IgD-negative memory B cell (primary cell): ENCODE data around the gene ABCG8. TPM values are rescaled to one million over a fixed set of nuclear protein-coding genes. Genes with fewer than 3 reads are reported as not detected.

ENCODE experiments used
- H3K27ac Mint-ChIP-seq, 3 donors: one replicate each; pipeline ENCODE4 v1.8.0; 2020 to 2022; ENCODE audit warnings: mild to moderate bottlenecking in 3 of 3, mixed read lengths in 3 of 3, moderate library complexity in 1 of 3
- H3K27me3 Mint-ChIP-seq: one replicate; pipeline ENCODE4 v1.8.0; 2021; ENCODE audit warnings: mixed read lengths
- H3K36me3 Mint-ChIP-seq: one replicate; pipeline ENCODE4 v1.8.0; 2020; ENCODE audit warnings: mild to moderate bottlenecking, mixed read lengths
- H3K4me1 Mint-ChIP-seq, 3 donors: one replicate each; pipeline ENCODE4 v1.8.0; 2020 to 2022; ENCODE audit warnings: mixed read lengths in 3 of 3, mild to moderate bottlenecking in 1 of 3
- H3K4me3 Mint-ChIP-seq, 4 donors: one replicate each; pipeline ENCODE4 v1.8.0; 2020 to 2022; ENCODE audit warnings: mild to moderate bottlenecking in 4 of 4, mixed read lengths in 4 of 4, moderate library complexity in 3 of 4
- H3K9me3 Mint-ChIP-seq, 3 donors: one replicate each; pipeline ENCODE4 v1.8.0; 2020 to 2021; ENCODE audit warnings: mixed read lengths in 3 of 3, mild to moderate bottlenecking in 1 of 3
- polyA plus RNA-seq: library from polyadenylated mRNA; unstranded; fragments of 300-500 nt; fragmentation: Illumina TruSeq; gene quantifications from one replicate; pipeline ENCODE4 v1.2.3, GENCODE V29; 2021

Gene ABCG8
- polyA plus RNA-seq, result not detected

DNA sequence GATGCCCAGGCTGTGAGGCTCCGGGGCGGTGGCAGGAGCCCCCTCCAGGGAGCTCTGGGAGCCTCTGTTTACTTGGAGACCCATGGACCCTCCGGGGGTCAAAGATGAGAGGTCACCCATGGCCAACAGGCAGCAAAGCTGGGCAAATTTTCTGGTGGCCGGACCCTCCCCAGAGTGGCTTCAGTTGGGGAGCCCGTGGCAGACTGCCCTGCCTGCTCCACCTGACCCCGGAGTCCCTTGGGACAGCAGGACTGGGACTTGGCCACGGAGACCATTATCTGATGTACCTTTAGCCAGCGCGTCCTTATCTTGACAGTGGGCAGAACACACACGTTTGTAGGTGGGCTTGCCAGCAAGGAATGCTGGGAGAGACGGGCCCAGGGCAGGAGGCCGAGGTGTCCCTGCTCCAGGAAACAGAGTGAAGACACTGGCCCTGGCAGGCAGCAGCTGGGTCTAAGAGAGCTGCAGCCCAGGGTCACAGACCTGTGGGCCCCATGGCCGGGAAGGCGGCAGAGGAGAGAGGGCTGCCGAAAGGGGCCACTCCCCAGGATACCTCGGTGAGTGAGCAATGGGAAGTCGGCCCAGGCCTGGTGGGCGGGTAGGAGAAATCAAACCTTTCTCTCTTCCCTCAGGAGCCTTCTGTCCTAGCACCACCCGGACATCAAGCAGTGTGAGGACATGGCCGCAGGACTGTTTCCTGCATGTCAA lies at the start of gene ABCG8, which contains the start of gene ABCG5:
TSS of gene ABCG8 (plus strand) at position 412 of the 708 bp plus-strand sequence. CDS start at position 495, 83 bp downstream.
TSS of gene ABCG5 (minus strand) at position 280 of the 708 bp plus-strand sequence. CDS start at position 120, 160 bp downstream.
- no peaks in the 10 kb centered on the region for H3K9me3 Mint-ChIP-seq

GRCh38 chr2:43790147-43790546 lies 48.6 kb upstream of the ABCG8 start:
- no peak overlapping the region for H3K4me3 Mint-ChIP-seq
- H3K27ac Mint-ChIP-seq, result peak overlapping the region in 1 of 3 donors; percentile 18
- no peaks in the 10 kb centered on the region for H3K4me1 Mint-ChIP-seq
- no peaks in the 10 kb centered on the region for H3K27me3 Mint-ChIP-seq
- H3K36me3 Mint-ChIP-seq, result peaks cover 7% of the 10 kb centered on the region
- no peaks in the 10 kb centered on the region for H3K9me3 Mint-ChIP-seq

More for the DNA sequence above, at the start of gene ABCG8, which contains the start of gene ABCG5:
- Mint-ChIP-seq H3K4me3 (no peak within 1 kb of the TSS), H3K4me1 (no peaks in the 10 kb centered on the region), H3K36me3 (no peaks in the 10 kb centered on the region), H3K27ac (no peak within 1 kb of the TSS), H3K27me3 (peaks cover 7% of the 10 kb centered on the region)

DNA sequence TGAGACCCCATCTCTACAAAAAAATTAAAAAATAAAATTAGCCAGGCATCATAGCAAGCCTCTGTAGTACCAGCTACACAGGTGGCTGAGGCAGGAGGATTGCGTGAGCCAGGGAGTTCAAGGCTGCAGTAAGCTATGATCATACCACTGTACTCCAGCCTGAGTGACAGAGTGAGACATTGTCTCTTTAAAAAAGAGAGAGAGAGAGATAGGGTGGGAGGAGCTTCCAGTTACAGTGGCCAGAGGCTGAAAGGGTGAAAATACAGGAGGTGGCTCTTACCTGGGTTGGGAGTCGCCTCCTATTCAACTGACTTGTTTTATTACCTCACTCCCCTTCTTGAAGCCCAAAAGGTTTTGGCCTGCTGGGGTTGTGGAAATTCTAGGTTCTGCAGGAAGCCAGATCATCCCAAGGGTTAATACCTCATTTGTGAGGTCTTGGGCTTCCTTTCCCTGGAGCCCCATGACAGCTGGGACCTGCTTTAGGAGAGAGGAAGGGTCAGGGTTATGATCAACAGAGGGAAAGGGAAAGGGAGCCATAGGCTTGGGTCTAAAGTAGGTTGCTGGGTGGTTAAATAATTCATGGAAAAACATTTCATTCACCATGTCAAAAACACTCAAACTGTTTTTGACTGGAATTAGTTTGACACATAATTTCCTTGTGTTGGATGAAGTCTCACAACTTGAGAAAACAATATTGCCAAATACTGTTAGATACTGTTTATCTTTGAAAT lies 47.6 kb upstream of the ABCG8 start:
- Mint-ChIP-seq H3K4me3 (no peak overlapping the region), H3K27me3 (no peaks in the 10 kb centered on the region)

GRCh38 chr2:43792653-43793052 lies 46.1 kb upstream of the ABCG8 start:
- no peaks in the 10 kb centered on the region for H3K4me1 Mint-ChIP-seq
- no peaks in the 10 kb centered on the region for H3K9me3 Mint-ChIP-seq
- H3K4me3 Mint-ChIP-seq, result no peak overlapping the region
- peaks cover 11% of the 10 kb centered on the region for H3K36me3 Mint-ChIP-seq
- H3K27ac Mint-ChIP-seq, result no peak overlapping the region
- H3K27me3 Mint-ChIP-seq, result no peaks in the 10 kb centered on the region

More for the DNA sequence above, 47.6 kb upstream of the ABCG8 start:
- H3K36me3 Mint-ChIP-seq, result peaks cover 11% of the 10 kb centered on the region
- no peak overlapping the region for H3K27ac Mint-ChIP-seq
- no peaks in the 10 kb centered on the region for H3K9me3 Mint-ChIP-seq
- no peaks in the 10 kb centered on the region for H3K4me1 Mint-ChIP-seq

- peaks cover 8% of the 10 kb centered on the region for H3K36me3 Mint-ChIP-seq
- H3K4me1 Mint-ChIP-seq, result no peaks in the 10 kb centered on the region
- no peak overlapping the region for H3K4me3 Mint-ChIP-seq
- H3K27ac Mint-ChIP-seq, result no peak overlapping the region
- H3K9me3 Mint-ChIP-seq, result no peaks in the 10 kb centered on the region
- H3K27me3 Mint-ChIP-seq, result no peaks in the 10 kb centered on the region
Measured at GRCh38 chr2:43794956-43795355, 43.8 kb upstream of the ABCG8 start.

GRCh38 chr2:43796206-43796605 lies 42.6 kb upstream of the ABCG8 start:
- Mint-ChIP-seq H3K4me3 (peak overlapping the region in 1 of 4 donors; percentile 2), H3K36me3 (peaks cover 3% of the 10 kb centered on the region), H3K4me1 (no peaks in the 10 kb centered on the region), H3K27me3 (no peaks in the 10 kb centered on the region), H3K27ac (no peak overlapping the region), H3K9me3 (no peaks in the 10 kb centered on the region)

DNA sequence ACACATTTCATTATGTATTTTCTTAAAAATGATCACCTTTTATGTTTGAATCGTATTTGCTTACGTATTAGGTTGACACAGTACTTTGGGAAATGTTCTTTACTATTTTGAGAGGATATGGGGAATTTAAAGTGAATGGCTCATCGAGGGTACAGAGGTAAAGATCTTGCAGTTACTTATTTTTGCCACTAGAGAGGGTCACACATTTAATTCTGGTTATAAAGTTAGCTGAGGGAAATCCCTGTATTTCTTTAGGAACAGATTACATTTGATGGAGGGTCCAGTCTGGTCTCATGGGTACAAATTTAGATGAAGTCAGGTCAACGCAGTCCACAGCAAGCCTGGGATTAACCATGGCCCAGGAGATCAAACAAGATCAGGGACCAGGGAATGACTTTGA lies 40.5 kb upstream of the ABCG8 start:
- no peaks in the 10 kb centered on the region for H3K4me1 Mint-ChIP-seq
- H3K9me3 Mint-ChIP-seq, result no peaks in the 10 kb centered on the region
- H3K27me3 Mint-ChIP-seq, result no peaks in the 10 kb centered on the region
- H3K27ac Mint-ChIP-seq, result no peak overlapping the region
- H3K4me3 Mint-ChIP-seq, result no peak overlapping the region
- peaks cover 11% of the 10 kb centered on the region for H3K36me3 Mint-ChIP-seq

DNA sequence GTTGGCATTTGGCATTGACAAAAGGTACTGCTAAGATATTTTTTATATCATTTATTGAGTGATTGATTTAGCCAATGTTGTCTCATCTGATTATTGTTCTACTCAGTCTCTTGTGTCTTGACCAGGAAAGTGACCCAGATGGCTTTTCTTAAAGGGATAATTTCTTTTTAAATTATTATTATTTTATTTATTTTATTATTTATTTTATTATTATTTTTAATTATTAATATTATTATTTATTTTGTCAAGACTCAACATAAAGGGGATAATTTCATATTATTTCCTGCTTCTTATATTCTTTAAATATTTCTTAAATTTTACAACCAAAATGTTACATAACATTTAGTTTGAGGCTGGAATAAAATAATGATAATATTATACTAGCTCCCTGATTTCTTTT lies 37.9 kb upstream of the ABCG8 start:
- Mint-ChIP-seq H3K4me1 (no peaks in the 10 kb centered on the region), H3K27ac (no peak overlapping the region)

GRCh38 chr2:43802135-43802534 lies 36.6 kb upstream of the ABCG8 start:
- Mint-ChIP-seq H3K4me3 (no peak overlapping the region), H3K27me3 (no peaks in the 10 kb centered on the region), H3K36me3 (peaks cover 14% of the 10 kb centered on the region), H3K27ac (no peak overlapping the region), H3K9me3 (no peaks in the 10 kb centered on the region), H3K4me1 (no peaks in the 10 kb centered on the region)

More for the DNA sequence above, 37.9 kb upstream of the ABCG8 start:
- Mint-ChIP-seq H3K4me3 (no peak overlapping the region), H3K9me3 (no peaks in the 10 kb centered on the region), H3K27me3 (no peaks in the 10 kb centered on the region), H3K36me3 (peaks cover 15% of the 10 kb centered on the region)

DNA sequence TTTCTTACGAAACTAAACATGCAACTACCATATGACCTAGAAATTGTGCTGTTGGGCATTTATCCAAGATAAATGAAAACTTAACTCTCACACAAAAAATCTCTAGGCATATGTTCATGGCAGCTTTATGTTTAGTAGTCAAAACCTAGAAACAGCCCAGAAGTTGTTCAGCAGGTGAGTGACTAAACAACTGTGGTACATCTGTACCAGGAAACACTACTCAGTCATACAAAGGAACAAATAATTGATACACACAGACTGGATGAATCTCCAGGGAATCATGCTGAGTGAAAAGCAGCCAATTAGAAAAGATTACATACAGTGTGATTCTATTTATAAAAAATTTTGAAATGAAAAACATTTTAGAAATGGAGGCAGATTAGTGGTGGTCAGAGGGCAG lies 35.7 kb upstream of the ABCG8 start:
- Mint-ChIP-seq H3K36me3 (peaks cover 14% of the 10 kb centered on the region), H3K4me3 (no peak overlapping the region), H3K9me3 (no peaks in the 10 kb centered on the region), H3K4me1 (no peaks in the 10 kb centered on the region), H3K27me3 (no peaks in the 10 kb centered on the region), H3K27ac (no peak overlapping the region)

- Mint-ChIP-seq H3K36me3 (peaks cover 14% of the 10 kb centered on the region), H3K27me3 (no peaks in the 10 kb centered on the region), H3K4me3 (no peak overlapping the region), H3K9me3 (no peaks in the 10 kb centered on the region), H3K4me1 (no peaks in the 10 kb centered on the region), H3K27ac (no peak overlapping the region)
Measured at GRCh38 chr2:43806719-43807031, 32.1 kb upstream of the ABCG8 start.

DNA sequence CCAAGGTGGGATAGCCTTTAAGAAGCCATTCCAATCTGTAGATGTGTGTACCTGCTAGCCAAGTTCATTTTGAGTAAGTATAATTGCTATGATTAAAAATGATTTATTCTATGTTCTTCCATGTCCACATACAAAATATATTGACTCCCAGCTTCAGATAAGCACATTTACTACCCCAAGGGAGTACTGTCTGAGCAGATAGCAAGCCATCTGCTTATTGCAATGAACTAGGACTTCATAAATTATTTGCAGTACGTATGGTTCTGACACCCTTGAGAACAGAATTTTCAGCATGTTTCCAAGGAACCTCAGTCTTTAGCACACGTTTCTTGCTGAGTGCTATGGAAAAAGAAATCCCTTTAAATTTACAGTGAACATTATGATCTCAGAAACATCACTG lies 28.3 kb upstream of the ABCG8 start:
- no peak overlapping the region for H3K27ac Mint-ChIP-seq
- no peaks in the 10 kb centered on the region for H3K27me3 Mint-ChIP-seq
- H3K4me3 Mint-ChIP-seq, result no peak overlapping the region
- no peaks in the 10 kb centered on the region for H3K4me1 Mint-ChIP-seq
- no peaks in the 10 kb centered on the region for H3K9me3 Mint-ChIP-seq
- H3K36me3 Mint-ChIP-seq, result peaks cover 1% of the 10 kb centered on the region

DNA sequence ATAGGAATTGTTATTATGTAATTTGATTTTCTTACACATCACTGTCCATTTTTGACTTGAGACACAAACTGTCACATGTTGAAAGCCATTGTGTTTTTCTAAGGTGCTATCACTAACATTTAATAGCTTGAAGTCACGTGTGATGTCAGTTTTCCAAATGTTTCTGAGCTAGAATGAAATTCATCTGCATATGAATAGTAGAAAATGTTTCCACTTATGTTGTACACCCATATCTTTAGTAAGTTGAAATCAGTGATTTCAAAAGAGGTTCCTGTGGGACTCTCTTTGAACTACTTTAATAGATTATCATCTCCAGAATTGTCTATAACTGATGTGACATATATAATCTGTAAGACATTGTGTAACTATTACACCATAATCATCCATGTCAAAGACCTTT lies 27.9 kb upstream of the ABCG8 start:
- H3K4me3 Mint-ChIP-seq, result no peak overlapping the region
- peaks cover under 1% of the 10 kb centered on the region for H3K36me3 Mint-ChIP-seq
- no peak overlapping the region for H3K27ac Mint-ChIP-seq
- no peaks in the 10 kb centered on the region for H3K9me3 Mint-ChIP-seq
- no peaks in the 10 kb centered on the region for H3K27me3 Mint-ChIP-seq
- no peaks in the 10 kb centered on the region for H3K4me1 Mint-ChIP-seq

DNA sequence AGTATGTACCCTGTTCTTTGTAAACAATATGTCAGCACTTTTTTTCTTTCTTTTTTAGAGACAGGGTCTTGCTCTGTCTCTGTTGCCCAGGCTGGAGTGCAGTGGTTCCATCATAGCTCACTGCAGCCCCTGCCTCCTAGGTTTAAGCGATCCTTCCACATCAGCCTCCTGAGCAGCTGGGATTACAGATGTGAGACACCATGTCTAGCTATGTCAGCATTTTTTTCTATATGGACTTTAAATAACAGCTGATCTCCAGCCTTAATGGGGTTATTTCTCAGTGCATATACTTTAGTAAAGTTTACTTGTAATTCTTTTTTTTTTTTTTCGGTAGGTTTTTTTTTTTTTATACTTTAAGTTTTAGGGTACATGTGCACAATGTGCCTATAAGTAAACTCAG lies 26.8 kb upstream of the ABCG8 start:
- H3K9me3 Mint-ChIP-seq, result no peaks in the 10 kb centered on the region
- no peaks in the 10 kb centered on the region for H3K27me3 Mint-ChIP-seq
- H3K4me1 Mint-ChIP-seq, result no peaks in the 10 kb centered on the region
- no peak overlapping the region for H3K4me3 Mint-ChIP-seq
- H3K36me3 Mint-ChIP-seq, result peaks cover 5% of the 10 kb centered on the region
- no peak overlapping the region for H3K27ac Mint-ChIP-seq

- H3K9me3 Mint-ChIP-seq, result no peaks in the 10 kb centered on the region
- H3K4me1 Mint-ChIP-seq, result no peaks in the 10 kb centered on the region
- peaks cover 5% of the 10 kb centered on the region for H3K36me3 Mint-ChIP-seq
- no peak overlapping the region for H3K27ac Mint-ChIP-seq
- no peaks in the 10 kb centered on the region for H3K27me3 Mint-ChIP-seq
- no peak overlapping the region for H3K4me3 Mint-ChIP-seq
Measured at GRCh38 chr2:43812947-43813346, 25.8 kb upstream of the ABCG8 start.

DNA sequence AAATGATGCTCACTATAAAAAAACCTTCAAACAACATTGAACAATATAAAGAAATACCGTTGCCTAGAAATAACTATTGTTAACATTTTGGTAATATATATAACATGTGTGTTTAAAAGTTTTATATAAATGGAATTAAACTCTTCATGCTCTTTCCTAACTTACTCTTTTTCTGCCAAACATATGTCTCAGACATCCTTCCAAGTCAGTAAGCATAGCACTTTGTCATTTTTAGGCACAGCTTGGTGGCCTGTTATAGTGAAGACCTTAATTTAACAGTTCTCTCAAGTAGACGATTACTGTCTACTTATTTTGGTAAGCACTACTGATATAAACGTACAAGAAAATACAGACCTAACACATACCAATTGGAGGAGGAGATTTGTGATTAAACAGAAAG lies 24.1 kb upstream of the ABCG8 start:
- Mint-ChIP-seq H3K27me3 (no peaks in the 10 kb centered on the region), H3K4me3 (no peak overlapping the region)

More for the DNA sequence above, 24.1 kb upstream of the ABCG8 start:
- no peaks in the 10 kb centered on the region for H3K9me3 Mint-ChIP-seq
- peaks cover 5% of the 10 kb centered on the region for H3K36me3 Mint-ChIP-seq
- H3K4me1 Mint-ChIP-seq, result peaks cover 0 to 5% (median 2%) of the 10 kb centered on the region in 3 donors
- H3K27ac Mint-ChIP-seq, result no peak overlapping the region
